Keratinocyte (primary cell): Measurements from ENCODE around the gene IQCE. TPM values are rescaled to one million over a fixed set of nuclear protein-coding genes. Genes with fewer than 3 reads are reported as not detected.

Source experiments
- DNase-seq: peaks from one replicate; pipeline ENCODE4 v3.0.0-alpha.2; 2011; ENCODE audit warnings: low read depth, missing footprints, low spot score
- FAIRE-seq: peaks from 2 replicates; lab custom pipeline; 2011; peaks lifted over from hg19 to GRCh38; lab: Jason Lieb, UNC
- H2AFZ ChIP-seq: 2 replicates; pipeline ENCODE4 v1.6.0; 2012; ENCODE audit warnings: low read length, control low read depth, inconsistent platforms; ENCODE audit not compliant: control insufficient read depth
- H3K27ac ChIP-seq: 2 replicates; pipeline ENCODE4 v1.5.1; 2011; ENCODE audit warnings: low read length; ENCODE audit not compliant: control insufficient read depth, insufficient read depth
- H3K27me3 ChIP-seq: 3 replicates; pipeline ENCODE4 v1.6.0; 2011; ENCODE audit warnings: low read length; ENCODE audit not compliant: control insufficient read depth, insufficient read depth; ENCODE audit errors: extremely low read depth
- H3K36me3 ChIP-seq, 2 experiments: 2 replicates in 1 of 2; 3 replicates in 1 of 2; pipeline ENCODE4 v1.5.1; 2011; ENCODE audit warnings: low read length in 2 of 2, mild to moderate bottlenecking in 1 of 2; ENCODE audit not compliant: control insufficient read depth in 2 of 2, insufficient read depth in 2 of 2; ENCODE audit errors: extremely low read depth in 1 of 2
- H3K4me1 ChIP-seq: 3 replicates; pipeline ENCODE4 v1.5.1; 2011; ENCODE audit warnings: low read length; ENCODE audit not compliant: control insufficient read depth, insufficient read depth; ENCODE audit errors: extremely low read depth
- H3K4me2 ChIP-seq: 3 replicates; pipeline ENCODE4 v1.6.0; 2011; ENCODE audit warnings: low read depth, low read length; ENCODE audit not compliant: control insufficient read depth, insufficient read depth; ENCODE audit errors: extremely low read depth
- H3K4me3 ChIP-seq, 3 experiments: fragments of 200-600 bp in 1 of 3; sonication (generic) in 1 of 3; 2 replicates in 2 of 3; 3 replicates in 1 of 3; pipeline ENCODE4 v1.5.1; 2011 to 2016; ENCODE audit warnings: low read length in 3 of 3, mild to moderate bottlenecking in 3 of 3, control low read depth in 2 of 3, inconsistent platforms in 1 of 3, low read depth in 1 of 3, mixed read lengths in 1 of 3, mixed run types in 1 of 3, moderate library complexity in 1 of 3; ENCODE audit not compliant: control insufficient read depth in 2 of 3, insufficient read depth in 2 of 3; ENCODE audit errors: extremely low read depth in 1 of 3
- H3K79me2 ChIP-seq: 2 replicates; pipeline ENCODE4 v1.6.0; 2012; ENCODE audit warnings: low read length; ENCODE audit not compliant: control insufficient read depth, insufficient read depth
- H3K9ac ChIP-seq: 3 replicates; pipeline ENCODE4 v1.6.0; 2011; ENCODE audit warnings: low read length; ENCODE audit not compliant: control insufficient read depth, insufficient read depth; ENCODE audit errors: extremely low read depth
- H3K9me1 ChIP-seq: 3 replicates; pipeline ENCODE4 v1.6.0; 2011; ENCODE audit warnings: low read length; ENCODE audit not compliant: control insufficient read depth, insufficient read depth; ENCODE audit errors: extremely low read depth
- H3K9me3 ChIP-seq: 2 replicates; pipeline ENCODE4 v1.5.1; 2012; ENCODE audit warnings: low read depth, low read length; ENCODE audit not compliant: control insufficient read depth
- H4K20me1 ChIP-seq: 3 replicates; pipeline ENCODE4 v1.6.0; 2011; ENCODE audit warnings: low read length; ENCODE audit not compliant: control insufficient read depth, insufficient read depth; ENCODE audit errors: extremely low read depth
- EZH2 ChIP-seq: IDR thresholded peaks from one replicate; pipeline ENCODE4 v1.6.1; 2012; ENCODE audit warnings: inconsistent platforms, mild to moderate bottlenecking, low read length, moderate library complexity
- dilution Hi-C: fragments of 300-500 bp; cut with MboI; formaldehyde crosslinking; loops from one replicate; pipeline ENCODE4 v1.7.0; 2020; ENCODE audit warnings: low sequenced_read_pairs; ENCODE audit not compliant: extremely low pct_ligation_motif_present
- polyA plus RNA-seq, 5 experiments: library from polyadenylated mRNA; depleted of rRNA in 3 of 5; stranded (reverse) in 3 of 5; stranded (forward) in 1 of 5; unstranded in 1 of 5; fragments of >200 nt; gene quantifications; 1 replicate in 1 of 5; 2 replicates in 3 of 5; 3 replicates in 1 of 5; pipeline versions ENCODE4 v1.2.1 to v1.2.3, GENCODE V29; 2011 to 2012; ENCODE audit warnings: missing spikeins in 2 of 5, low read depth in 1 of 5, low replicate concordance in 1 of 5
- TF ChIP-seq, protein P1 (sequence below), 3 experiments: IDR thresholded peaks in 1 of 3; conservative IDR thresholded peaks in 1 of 3; optimal IDR thresholded peaks in 1 of 3; 2 replicates in 2 of 3; 3 replicates in 1 of 3; pipeline versions ENCODE3 to v1.5.1; 2011; ENCODE audit warnings: low read length in 3 of 3, mild to moderate bottlenecking in 3 of 3, moderate library complexity in 2 of 3, control low read depth in 1 of 3, inconsistent platforms in 1 of 3; ENCODE audit not compliant: insufficient read depth in 2 of 3; ENCODE audit errors: extremely low read depth in 1 of 3

The IQCE gene
- polyA plus RNA-seq, 1 donor (not counting 4 experiments of a cell fraction or from before 2014, with no cell fraction given) = 5.2 TPM

DNA sequence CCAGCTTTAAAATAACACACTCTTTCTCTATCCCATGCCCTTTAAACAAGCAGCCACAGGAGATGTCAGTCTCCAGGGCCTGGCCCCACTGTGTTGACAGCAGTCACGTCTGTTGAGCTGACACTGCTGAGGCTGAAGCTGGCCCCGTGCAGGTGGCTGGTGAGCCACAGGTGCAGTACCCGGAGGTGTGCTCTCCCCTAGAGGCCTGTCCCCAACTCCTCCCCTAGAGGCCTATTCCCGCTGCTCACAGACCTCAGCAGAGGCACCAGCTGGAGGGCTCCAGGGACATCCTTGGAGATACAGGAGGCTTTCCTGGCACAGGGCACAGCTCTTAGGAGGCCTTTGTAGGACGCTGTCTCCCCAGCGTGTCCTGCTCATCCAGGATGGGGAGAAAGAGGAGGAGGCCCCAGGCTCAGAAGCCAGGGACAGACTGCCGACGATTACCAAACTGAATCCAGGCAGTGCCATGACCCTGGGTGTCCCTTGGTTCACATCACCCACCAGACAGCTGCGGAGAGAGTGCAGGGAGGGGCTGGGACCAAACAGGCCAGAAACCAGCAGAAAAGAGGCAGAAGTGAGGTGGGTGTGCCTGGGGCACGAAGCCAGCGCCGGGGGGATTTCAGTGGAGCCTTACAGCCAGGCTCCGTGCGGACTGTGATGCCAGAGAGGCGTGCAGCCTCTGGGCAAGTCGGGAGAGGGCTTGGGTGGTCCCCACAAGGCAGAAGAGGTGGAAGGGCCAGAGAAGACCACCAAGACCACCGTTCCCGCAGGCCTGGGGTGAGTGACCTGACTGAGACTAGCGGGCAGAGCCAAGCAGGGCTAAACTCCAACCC, 54.5 kb downstream of the IQCE start:
- H3K27ac ChIP-seq = no peak overlapping the region
- no peaks in the 10 kb centered on the region for H3K9me3 ChIP-seq
- no peaks in the 10 kb centered on the region for H3K9me1 ChIP-seq
- H3K9ac ChIP-seq = no peak overlapping the region
- no peak overlapping the region for H3K4me3 ChIP-seq
- H3K27me3 ChIP-seq = peaks cover 33% of the 10 kb centered on the region
- dilution Hi-C loops = no loop called here
- no peak for DNase-seq
- H3K79me2 ChIP-seq = no peaks in the 10 kb centered on the region
- TF ChIP-seq EZH2 = no peak
- TF ChIP-seq, protein P1, sequence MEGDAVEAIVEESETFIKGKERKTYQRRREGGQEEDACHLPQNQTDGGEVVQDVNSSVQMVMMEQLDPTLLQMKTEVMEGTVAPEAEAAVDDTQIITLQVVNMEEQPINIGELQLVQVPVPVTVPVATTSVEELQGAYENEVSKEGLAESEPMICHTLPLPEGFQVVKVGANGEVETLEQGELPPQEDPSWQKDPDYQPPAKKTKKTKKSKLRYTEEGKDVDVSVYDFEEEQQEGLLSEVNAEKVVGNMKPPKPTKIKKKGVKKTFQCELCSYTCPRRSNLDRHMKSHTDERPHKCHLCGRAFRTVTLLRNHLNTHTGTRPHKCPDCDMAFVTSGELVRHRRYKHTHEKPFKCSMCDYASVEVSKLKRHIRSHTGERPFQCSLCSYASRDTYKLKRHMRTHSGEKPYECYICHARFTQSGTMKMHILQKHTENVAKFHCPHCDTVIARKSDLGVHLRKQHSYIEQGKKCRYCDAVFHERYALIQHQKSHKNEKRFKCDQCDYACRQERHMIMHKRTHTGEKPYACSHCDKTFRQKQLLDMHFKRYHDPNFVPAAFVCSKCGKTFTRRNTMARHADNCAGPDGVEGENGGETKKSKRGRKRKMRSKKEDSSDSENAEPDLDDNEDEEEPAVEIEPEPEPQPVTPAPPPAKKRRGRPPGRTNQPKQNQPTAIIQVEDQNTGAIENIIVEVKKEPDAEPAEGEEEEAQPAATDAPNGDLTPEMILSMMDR (optimal IDR thresholded peaks at IDR 0.05 in 1 of 3, IDR thresholded peaks at IDR 0.05 in 1 of 3, conservative IDR thresholded peaks at IDR 0.05 in 1 of 3; ENCODE audit: extremely low read depth in 1 of 3, insufficient read depth in 2 of 3, low read length in 3 of 3) = no peak
- FAIRE-seq = no peak
- no peaks in the 10 kb centered on the region for H4K20me1 ChIP-seq
- H3K4me1 ChIP-seq = no peaks in the 10 kb centered on the region
- H3K4me2 ChIP-seq = no peak overlapping the region
- H2AFZ ChIP-seq = no peak overlapping the region
- no peaks in the 10 kb centered on the region for H3K36me3 ChIP-seq

DNA sequence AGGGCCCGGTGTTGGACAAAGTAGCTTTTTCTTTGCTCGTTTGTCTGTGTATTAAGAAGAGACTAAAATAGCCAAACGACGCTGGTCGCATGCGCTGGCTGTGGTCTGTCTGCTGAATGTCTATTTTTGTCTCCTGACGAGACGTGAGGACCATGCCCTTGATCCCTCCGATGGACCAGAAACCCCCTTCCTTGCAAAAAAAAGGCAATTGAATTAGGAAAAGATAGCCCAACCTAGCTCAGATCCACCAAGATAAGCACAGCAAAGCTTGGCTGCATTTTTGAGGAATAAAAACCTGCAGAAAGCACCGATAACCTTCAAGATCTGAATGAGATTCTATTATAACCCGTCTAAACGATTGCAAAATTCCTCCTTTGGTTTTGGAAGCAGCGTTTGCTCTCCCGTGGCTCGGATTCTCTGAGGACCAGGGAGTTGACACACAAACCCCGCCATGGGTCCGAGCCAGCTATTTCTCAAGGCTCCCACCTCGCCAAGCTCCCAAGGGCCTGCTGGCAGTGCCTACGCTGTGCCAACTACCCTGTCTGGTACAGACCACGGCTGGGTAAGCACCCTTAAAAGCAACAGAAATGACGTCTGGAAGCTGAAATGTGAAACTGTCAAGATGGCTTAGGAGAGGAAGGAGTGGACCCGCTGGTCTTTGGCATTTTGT, 55.3 kb downstream of the IQCE start:
- Histone ChIP-seq H3K27ac (no peak overlapping the region), H2AFZ (no peak overlapping the region), H4K20me1 (no peaks in the 10 kb centered on the region), H3K9me1 (no peaks in the 10 kb centered on the region), H3K36me3 (no peaks in the 10 kb centered on the region), H3K9ac (no peak overlapping the region), H3K4me3 (no peak overlapping the region), H3K4me1 (no peaks in the 10 kb centered on the region), H3K9me3 (no peaks in the 10 kb centered on the region), H3K27me3 (peaks cover 40% of the 10 kb centered on the region), H3K4me2 (no peak overlapping the region), H3K79me2 (no peaks in the 10 kb centered on the region)
- no peak for DNase-seq
- TF ChIP-seq EZH2 = no peak
- TF ChIP-seq, protein P1 (optimal IDR thresholded peaks at IDR 0.05 in 1 of 3, IDR thresholded peaks at IDR 0.05 in 1 of 3, conservative IDR thresholded peaks at IDR 0.05 in 1 of 3; ENCODE audit: extremely low read depth in 1 of 3, insufficient read depth in 2 of 3, low read length in 3 of 3) = no peak
- dilution Hi-C loops = no loop called here
- FAIRE-seq = no peak
